AG09319 (cell line): ENCODE data around the gene OLFML1.
A peak's percentile ranks its signal among the peaks of the same experiment; 100 is the strongest.

Experiments
- DNase-seq: peaks from one replicate; pipeline ENCODE4 v3.0.0-alpha.2; 2010; ENCODE audit warnings: low read depth; ENCODE audit errors: extremely low read depth
- TF ChIP-seq, protein P1 (sequence below): IDR thresholded peaks from 2 replicates; pipeline ENCODE4 v1.5.1; 2011; ENCODE audit warnings: low read depth, mild to moderate bottlenecking, inconsistent platforms, low read length, moderate library complexity

Gene OLFML1

DNA sequence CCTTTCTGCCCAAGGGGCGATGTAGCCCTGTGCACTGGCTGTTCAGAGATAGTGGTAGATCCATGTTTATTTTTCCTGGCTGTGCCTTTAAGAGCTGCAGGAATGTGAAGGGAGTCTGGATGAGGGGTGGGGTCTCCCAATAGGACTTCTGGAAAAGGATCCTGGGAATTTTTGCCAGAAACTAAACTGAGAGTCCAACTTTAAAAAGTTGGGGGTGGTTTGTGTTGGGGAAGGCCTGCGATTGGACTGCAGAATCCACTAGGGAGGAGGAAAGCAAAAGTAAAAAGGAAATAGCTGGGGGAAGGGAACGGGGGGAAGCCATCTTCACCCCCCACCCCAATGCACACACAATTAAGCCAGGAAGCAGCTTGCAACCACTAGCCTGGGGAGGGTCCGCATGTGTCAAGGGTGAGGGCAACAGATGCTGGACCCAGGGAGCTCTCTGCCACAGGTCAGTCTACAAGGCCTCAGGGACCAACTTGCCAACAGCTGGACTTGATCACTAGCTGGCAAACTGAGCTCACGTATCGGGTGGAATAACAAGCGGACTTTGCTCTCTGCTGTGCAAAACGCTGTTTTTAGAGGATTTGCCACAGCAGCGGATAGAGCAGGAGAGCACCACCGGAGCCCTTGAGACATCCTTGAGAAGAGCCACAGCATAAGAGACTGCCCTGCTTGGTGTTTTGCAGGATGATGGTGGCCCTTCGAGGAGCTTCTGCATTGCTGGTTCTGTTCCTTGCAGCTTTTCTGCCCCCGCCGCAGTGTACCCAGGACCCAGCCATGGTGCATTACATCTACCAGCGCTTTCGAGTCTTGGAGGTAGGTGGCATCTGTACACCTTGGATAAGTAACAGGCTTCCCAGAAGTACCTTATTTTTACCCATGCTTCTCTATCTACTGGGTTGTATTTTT, at the start of gene OLFML1:
Gene OLFML1 (plus strand): TSS at position 321 of the 912 bp plus-strand sequence. CDS start 370 bp downstream, at position 691.
- peak; percentile 23 for DNase-seq
- TF ChIP-seq, protein P1, sequence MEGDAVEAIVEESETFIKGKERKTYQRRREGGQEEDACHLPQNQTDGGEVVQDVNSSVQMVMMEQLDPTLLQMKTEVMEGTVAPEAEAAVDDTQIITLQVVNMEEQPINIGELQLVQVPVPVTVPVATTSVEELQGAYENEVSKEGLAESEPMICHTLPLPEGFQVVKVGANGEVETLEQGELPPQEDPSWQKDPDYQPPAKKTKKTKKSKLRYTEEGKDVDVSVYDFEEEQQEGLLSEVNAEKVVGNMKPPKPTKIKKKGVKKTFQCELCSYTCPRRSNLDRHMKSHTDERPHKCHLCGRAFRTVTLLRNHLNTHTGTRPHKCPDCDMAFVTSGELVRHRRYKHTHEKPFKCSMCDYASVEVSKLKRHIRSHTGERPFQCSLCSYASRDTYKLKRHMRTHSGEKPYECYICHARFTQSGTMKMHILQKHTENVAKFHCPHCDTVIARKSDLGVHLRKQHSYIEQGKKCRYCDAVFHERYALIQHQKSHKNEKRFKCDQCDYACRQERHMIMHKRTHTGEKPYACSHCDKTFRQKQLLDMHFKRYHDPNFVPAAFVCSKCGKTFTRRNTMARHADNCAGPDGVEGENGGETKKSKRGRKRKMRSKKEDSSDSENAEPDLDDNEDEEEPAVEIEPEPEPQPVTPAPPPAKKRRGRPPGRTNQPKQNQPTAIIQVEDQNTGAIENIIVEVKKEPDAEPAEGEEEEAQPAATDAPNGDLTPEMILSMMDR, result no peak

DNA sequence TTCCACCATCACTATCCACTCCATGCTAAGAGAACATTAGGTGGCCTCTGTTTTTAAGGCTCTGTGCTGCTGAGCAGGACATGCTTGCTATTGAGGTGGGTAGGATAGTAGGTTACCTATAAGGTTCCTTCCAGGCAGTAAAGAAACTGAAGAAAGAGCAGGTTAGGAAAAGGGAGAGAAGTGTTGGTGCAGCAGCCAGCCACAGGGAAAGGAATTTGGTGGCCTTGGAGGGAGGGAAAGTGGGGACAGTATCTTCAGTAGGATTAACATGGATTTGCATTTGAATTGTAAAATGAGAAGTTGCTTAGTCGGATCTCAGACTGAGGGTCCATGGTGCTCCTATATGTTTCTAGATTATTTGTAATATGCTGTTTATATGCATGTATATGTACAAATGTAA, 49.2 kb upstream of the OLFML1 start:
- DNase-seq, result no peak
- TF ChIP-seq, protein P1, result no peak

DNA sequence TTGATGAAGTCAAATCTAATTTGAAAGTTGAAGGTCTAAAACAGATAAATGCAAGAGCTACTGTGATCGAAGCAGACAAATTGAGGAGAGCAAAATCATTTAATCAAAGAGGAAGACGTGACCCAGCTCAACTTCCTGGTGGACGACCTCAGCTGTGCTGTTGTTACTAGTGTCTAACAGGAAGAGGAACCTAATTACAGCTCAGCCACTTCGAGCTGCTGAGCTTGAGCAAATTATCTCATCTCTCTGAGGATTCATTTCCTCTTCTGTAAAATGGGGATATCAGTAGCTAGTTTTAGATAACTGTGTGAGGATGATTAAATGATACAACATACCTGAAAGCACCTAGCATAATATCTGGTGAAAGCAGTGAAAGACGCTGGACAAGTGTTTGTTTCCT, 48.6 kb upstream of the OLFML1 start:
- TF ChIP-seq, protein P1, result no peak
- no peak for DNase-seq

DNA sequence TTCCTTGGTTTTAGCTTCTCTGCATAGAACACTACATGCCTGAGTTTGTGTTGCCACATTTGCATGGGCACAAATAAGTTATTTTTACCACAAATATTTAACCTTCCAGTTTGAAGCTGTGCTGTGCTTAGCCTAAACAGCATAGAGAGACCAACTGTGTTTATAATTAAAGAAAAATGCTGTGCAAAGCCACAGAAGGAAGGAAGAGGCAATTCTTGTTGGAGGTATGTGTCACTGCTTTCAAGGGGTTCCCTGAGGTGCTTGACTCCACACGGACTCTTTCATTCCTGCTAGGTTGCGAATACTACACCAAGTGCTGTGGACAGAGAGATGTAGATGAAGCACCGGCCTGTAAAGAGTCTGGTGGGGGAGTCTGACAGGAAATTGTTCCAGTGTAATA, 47.6 kb upstream of the OLFML1 start:
- TF ChIP-seq, protein P1, result no peak

DNA sequence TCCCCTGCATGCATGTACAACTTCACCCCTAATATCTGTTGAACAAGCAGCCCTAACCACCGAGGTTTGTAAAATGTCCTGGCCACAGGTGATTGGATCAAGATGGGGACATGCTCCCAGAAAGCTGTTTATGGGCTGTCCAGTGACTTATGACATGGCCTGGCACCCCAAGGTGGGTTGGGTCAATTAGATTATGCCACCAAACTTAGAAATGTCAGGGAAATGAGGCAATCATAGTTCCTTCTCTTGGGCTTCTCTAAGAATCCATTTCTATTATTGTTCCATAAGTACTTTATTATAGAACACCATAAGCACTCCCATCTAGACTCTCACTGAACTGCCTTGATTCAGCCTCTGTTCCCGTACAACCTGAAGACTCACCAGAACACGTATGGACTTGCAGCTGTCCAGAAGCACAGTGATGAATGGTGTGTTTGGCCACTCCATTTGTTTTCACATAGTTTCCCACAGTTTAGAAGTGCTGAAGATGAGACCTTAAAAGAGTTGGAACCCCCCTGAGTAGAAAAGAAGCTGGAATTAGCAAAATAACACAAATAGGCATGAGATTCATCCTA, 45.5 kb upstream of the OLFML1 start:
- TF ChIP-seq, protein P1, result no peak
- DNase-seq, result no peak

More for the DNA sequence above, 47.6 kb upstream of the OLFML1 start:
- no peak for DNase-seq

DNA sequence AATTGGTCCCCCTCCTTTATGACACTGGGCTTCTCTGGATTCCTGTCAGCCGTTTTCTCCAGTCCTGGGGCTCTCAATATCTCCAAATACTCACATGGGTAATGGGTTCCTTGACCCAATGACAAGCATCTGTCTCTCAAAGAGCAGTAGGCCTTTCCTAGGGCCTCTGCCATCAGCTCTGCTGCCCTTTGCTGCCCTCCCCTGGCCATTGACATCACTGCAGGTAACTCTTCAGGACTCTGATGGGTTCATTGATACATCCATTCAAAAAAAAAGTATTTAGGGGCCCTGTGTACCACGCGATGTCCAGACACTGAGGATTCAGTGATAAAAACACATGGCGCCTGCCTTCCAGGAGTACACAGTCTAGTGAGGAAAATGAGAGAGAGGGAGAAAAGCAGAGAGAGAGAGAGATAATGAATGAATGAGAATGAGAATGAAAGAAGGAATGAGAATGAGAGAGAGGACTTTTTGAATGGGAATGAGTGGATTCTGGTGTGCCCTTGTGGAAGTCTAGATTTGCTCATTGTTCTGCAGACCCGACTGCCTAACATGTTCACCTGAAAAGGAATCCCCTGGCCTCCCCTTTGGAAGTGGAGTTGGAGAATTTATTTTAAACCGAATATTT, 42.6 kb upstream of the OLFML1 start:
- TF ChIP-seq, protein P1, result peak; percentile 99
- no peak for DNase-seq
